ENCODE measurements around the gene TMEM231.
"Not testable (repeated sequence)": the region's sequence is repeated elsewhere in the genome, so short reads cannot be mapped to it uniquely, and the experiment has no call there.

The TMEM231 gene

DNA sequence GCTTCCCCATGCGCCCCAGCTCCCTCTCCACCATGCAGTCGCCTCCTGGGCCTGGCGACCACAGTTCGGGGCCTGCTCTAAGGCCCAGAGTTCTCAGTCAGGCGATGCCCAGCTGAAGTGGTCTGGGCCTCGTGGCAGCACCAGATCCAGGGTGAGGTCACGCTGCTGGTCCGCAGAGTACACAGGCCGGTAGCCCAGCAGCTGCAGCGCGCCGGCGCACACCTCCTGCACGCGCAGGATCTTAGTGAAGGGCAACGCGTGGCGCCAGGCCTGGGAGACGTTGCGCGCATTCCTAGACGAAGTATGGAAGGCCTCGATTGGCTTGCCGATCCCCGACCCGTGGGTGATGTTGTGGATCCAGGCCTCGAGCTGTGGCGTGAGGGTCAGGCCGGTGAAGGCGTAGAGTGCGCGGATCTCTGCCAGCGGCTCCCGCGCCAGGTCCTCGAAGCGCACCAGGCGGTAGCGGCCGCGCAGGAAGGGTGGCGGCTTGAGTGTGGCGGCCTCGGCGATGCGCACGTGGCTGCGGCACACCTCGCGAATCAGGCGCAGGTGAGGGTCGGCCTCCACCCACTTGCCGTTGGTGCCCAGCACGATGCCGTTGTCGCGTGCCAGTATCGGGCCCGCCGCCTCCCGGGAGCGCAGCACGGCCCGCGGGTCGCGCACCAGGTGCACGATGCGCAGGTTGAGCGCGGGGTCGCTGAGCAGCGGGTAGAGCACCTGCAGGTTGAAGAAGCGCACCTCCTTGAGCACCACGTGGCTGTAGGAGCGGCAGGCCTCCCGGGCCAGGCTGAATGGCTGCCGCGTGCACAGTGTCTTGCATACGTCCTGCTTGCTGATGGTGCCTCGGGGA is 26.8 kb downstream of the TMEM231 start:
- no peak for DNase-seq

GRCh38 chr16:75527825-75528299 is 28.2 kb downstream of the TMEM231 start:
- no peak for DNase-seq

GRCh38 chr16:75526032-75526790 is 29.8 kb downstream of the TMEM231 start:
- DNase-seq: no peak

DNA sequence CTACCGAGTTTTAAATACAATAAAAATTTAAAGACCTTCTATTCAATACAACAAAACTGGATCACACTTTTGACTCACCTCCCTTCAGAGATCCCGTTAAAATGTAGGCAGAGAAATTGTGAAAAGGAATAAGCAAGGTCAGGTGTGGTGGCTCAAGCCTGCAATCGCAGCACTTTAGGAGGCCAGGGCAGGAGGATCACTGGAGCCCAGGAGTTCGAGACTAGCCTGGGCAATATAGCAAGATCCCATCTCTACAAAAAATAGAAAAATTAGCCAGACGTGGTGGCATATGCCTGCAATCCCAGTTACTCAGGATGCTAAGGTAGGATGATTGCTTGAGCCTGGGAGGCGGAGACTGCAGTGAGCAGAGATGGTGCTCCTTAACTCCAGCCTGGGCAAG is 36.9 kb downstream of the TMEM231 start:
- no peak for DNase-seq

- not testable (repeated sequence) for DNase-seq
Observed at GRCh38 chr16:75516189-75516966, 39.7 kb downstream of the TMEM231 start.

GRCh38 chr16:75514296-75514695 is 41.8 kb downstream of the TMEM231 start:
- DNase-seq: no peak

- no peak for DNase-seq
Observed at GRCh38 chr16:75506574-75506973, 49.5 kb downstream of the TMEM231 start.

DNA sequence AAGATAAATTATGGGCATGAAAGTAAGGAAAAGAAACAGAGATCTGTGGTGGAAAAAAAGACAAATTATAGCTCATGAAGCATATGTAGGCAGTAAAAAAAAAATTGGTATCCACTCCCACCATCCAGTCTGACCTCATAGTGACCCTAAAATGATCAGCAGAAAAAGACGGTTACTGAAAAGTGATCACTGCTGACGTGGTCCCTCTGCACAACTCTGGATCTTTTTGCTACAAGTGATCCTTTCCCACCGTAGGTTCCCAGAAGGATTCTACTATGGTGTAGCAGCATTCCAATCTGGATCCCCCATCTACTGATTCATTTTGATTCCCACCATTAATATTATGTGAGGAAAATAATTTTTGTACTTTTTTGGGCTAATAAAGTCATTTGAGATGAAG is 49.9 kb downstream of the TMEM231 start:
- DNase-seq: no peak

DNA sequence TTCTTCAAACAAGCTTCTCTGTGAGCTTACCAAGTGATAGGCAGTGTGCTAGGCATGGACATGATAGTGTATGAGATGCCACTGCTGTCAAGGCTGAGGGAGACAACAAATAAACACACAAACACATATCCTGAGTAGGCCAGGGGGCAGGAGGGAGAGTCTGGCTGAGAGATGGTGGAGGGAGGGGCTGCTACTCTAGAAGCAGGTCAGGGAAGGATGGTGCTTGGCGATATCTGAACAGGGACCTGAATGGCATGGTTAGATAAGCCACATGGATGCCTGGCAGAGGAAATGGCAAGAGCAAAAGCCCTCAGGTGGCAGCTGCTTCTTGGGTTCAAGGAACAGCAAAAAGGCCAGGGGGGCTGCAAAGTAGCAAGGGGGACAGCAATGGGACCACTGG is 52.3 kb downstream of the TMEM231 start:
- no peak for DNase-seq

DNA sequence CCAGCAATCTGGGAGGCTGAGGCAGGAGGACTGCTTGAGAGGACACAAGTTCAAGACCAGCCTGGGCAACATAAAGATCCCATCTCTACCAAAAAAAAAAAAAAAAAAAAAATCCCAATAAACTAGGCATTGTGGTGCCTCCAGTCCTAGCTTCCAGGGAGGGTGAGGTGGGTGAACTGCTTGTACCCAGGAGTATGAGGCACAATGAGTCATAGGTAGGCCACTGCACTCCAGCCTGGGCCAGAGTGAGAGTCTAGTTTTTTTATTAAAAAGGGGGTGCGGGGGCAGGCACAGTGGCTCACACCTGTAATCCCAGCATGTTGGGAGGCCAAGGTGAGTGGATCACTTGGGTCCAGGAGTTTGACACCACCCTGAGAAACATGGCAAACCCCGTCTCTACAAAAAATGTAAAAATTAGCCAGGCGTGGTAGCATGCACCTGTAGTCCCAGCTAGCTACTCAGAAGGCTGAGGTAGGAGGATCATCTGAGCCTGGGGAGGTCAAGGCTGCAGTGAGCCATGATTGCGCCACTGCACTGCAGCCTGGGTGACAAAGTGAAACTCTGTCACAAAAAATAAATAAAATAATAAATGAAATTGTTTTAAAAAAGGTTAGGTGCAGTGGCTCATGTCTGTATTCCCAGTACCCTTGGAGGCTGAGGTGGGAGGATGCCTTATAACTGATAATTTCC is 53.0 kb downstream of the TMEM231 start:
- DNase-seq: no peak

GRCh38 chr16:75501820-75502219 is 54.2 kb downstream of the TMEM231 start:
- not testable (repeated sequence) for DNase-seq

DNA sequence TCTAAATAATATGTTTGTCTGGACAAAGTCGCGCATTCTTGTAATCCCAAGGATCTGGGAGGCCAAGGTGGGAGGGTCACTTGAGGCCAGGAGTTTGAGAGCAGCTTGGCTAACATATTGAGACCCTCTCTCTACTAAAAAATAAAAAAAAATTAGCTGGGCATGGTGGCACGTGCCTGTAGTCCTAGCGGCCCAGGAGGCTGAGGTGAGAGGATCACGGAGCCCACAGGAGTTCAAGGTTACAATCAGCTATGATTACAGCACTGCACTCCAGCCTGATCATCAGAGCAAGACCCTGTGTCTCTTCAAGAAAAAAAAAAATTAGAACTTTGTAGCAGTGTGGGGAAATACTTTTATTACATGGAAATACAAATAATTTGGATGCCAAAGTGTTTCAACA is 54.7 kb downstream of the TMEM231 start:
- no peak for DNase-seq

DNA sequence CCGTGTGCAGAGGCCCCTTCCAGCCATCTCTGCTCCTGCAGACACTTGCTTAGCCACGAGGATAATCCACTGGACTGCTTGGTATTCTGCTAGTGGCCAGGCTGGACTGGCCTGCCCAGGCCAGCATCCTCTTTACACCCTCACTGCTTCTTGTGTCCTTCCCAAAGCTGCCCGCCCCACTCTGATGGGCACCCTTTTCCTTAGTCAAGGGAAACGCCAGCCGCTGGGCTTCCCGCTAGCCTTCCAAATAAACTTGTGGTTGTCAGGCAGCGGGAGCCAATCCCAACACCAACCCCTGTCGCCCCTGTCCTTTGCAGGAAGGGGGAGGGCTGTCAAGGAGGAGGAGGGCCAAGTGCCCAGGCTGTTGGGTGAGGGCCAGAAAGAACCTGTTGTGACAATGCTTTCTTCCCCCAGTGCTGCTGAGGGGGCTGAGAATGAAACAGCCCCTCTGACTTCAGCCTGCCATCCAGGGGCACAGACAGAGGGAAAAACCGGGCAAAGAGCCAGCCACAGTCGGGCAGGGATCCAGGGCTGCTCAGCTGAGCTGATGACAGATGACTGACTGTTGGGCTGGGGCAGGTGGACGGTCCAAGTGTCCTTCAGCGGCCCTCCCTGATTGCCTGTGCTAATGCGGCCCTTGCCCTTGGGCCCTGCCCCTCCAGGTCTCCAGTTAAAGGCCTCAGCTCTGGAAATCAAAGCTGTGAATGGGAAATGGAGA is 57.3 kb downstream of the TMEM231 start:
- not testable (repeated sequence) for DNase-seq

DNA sequence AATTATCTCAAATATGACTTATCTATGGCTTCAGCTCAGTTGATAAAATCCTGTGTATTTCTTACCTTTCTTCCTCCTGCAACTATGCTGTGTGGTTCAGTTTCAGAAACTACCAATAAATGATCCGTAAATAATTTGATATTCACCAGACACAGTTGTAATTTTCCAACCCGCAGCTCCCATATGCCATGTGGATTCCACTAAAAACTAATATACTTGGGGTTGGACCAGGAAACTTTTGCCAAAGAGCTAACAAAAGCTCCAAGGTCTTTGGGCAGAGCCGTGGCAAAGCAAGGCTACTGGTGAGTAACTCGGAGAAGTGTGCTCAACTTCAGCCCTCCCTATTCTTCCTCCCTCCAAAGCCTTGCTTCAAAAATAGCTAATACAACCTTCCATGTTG is 58.5 kb downstream of the TMEM231 start:
- no peak for DNase-seq

GRCh38 chr16:75495076-75495674 is 60.9 kb downstream of the TMEM231 start, which contains the start of gene CHST6:
Gene CHST6 (minus strand): TSS chr16:75495441. CDS start chr16:75479828, 15,613 bp downstream.
- no peak for DNase-seq

- no peak for DNase-seq
Observed at GRCh38 chr16:75494661-75495075, 61.4 kb downstream of the TMEM231 start.

DNA sequence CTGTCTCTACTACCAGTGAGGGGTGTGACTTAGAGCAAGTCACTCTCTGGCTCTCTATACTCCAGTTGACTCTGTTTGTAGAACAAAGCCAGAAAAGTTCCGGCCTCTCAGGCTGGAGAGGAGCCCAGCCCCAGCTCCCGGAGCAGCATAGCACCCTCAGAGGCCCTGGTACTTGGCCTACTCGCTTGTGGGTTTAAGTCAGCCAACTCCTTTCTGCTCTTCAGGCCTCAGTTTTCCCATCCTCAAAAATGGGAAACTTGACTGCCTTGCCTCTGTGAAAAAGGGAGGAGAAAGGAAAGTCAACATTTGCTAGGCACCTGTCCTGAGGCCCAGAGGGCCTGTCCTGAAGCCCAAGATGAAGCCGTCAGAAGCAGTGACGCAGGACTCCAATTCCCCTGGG is 61.9 kb downstream of the TMEM231 start:
- no peak for DNase-seq

GRCh38 chr16:75491876-75492275 is 64.2 kb downstream of the TMEM231 start:
- no peak for DNase-seq

DNA sequence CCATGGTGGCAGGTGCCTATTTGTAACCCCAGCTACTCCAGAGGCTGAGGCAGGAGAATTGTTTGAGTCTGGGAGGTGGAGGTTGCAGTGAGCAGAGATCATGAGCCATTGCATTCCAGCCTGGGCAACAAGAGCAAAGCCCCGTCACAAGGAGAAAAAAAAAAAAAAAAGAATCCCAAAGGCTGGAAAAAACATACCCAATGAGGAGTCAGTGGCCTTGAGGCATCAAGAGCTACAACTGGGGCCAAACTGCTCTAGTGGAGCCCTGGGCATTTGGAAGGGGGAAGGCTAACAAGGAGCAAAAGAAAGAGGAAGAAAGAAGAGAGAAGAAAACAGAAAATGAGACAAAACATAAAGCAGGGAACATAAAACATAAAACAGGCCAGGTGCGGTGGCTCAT is 67.7 kb downstream of the TMEM231 start:
- DNase-seq: no peak

Data from AML-193 (cell line).